GM23338 (cell line): ENCODE results near the gene RNF7. TPM values are rescaled to one million over a fixed set of nuclear protein-coding genes. Genes with fewer than 3 reads are reported as not detected.

Experiments
- ATAC-seq: fragments of 200-7000 bp; cut with Tn5 transposase; 3 replicates; pipeline ENCODE4 v1.9.1; 2020
- DNase-seq: peaks from one replicate; pipeline ENCODE4 v3.0.0-alpha.2; 2015; ENCODE audit warnings: low spot score
- H2AFZ ChIP-seq: fragments of 200-600 bp; sonication (generic); 2 replicates; pipeline ENCODE4 v1.8.0; 2016; ENCODE audit warnings: antibody characterized with exemption, mild to moderate bottlenecking, moderate library complexity
- H3F3A ChIP-seq: fragments of 200-600 bp; sonication (generic); replicated peaks from 2 replicates; pipeline ENCODE4 v1.8.0; 2017; ENCODE audit warnings: antibody characterized with exemption, mixed run types, low read depth
- H3K27ac ChIP-seq: fragments of 200-600 bp; sonication (generic); 2 replicates; pipeline ENCODE4 v1.6.1; 2016; ENCODE audit warnings: low read depth
- H3K27me3 ChIP-seq: fragments of 200-600 bp; sonication (generic); 2 replicates; pipeline ENCODE4 v1.8.0; 2016; ENCODE audit warnings: mild to moderate bottlenecking, mixed run types, moderate library complexity; ENCODE audit not compliant: insufficient read depth
- H3K36me3 ChIP-seq: fragments of 200-600 bp; sonication (generic); 2 replicates; pipeline ENCODE4 v1.8.0; 2016; ENCODE audit warnings: mild to moderate bottlenecking; ENCODE audit not compliant: insufficient read depth
- H3K4me1 ChIP-seq: fragments of 200-600 bp; sonication (generic); 2 replicates; pipeline ENCODE4 v1.8.0; 2016; ENCODE audit warnings: mild to moderate bottlenecking, moderate library complexity; ENCODE audit not compliant: insufficient read depth
- H3K4me2 ChIP-seq: fragments of 200-600 bp; sonication (generic); 2 replicates; pipeline ENCODE4 v1.7.1; 2017; ENCODE audit warnings: mixed run types
- H3K4me3 ChIP-seq: fragments of 200-600 bp; sonication (generic); 2 replicates; pipeline ENCODE4 v1.6.1; 2016; ENCODE audit warnings: mixed run types
- H3K79me2 ChIP-seq: fragments of 200-600 bp; sonication (generic); replicated peaks from 2 replicates; pipeline ENCODE4 v1.8.0; 2017; ENCODE audit warnings: mild to moderate bottlenecking; ENCODE audit not compliant: insufficient read depth
- H3K9me2 ChIP-seq: fragments of 200-600 bp; sonication (generic); 2 replicates; pipeline ENCODE4 v1.8.0; 2017; ENCODE audit not compliant: insufficient read depth
- H4K20me1 ChIP-seq: fragments of 200-600 bp; sonication (generic); replicated peaks from 2 replicates; pipeline ENCODE4 v1.8.0; 2017; ENCODE audit warnings: mild to moderate bottlenecking; ENCODE audit not compliant: insufficient read depth
- H3K27ac Mint-ChIP-seq: 2 replicates; pipeline ENCODE4 v1.8.0; 2020; ENCODE audit warnings: inconsistent platforms, mild to moderate bottlenecking, moderate library complexity, mixed read lengths
- H3K27me3 Mint-ChIP-seq: 3 replicates; pipeline ENCODE4 v1.8.0; 2022; ENCODE audit warnings: low read depth, mild to moderate bottlenecking, moderate library complexity, mixed read lengths, inconsistent platforms; ENCODE audit not compliant: insufficient read depth, poor library complexity
- H3K36me3 Mint-ChIP-seq: 3 replicates; pipeline ENCODE4 v1.8.0; 2021; ENCODE audit warnings: low read depth, mild to moderate bottlenecking, inconsistent platforms, moderate library complexity, mixed read lengths
- H3K4me1 Mint-ChIP-seq: 3 replicates; pipeline ENCODE4 v1.8.0; 2020; ENCODE audit warnings: mild to moderate bottlenecking, inconsistent platforms, mixed read lengths
- H3K4me3 Mint-ChIP-seq: 3 replicates; pipeline ENCODE4 v1.8.0; 2021; ENCODE audit warnings: moderate library complexity, mild to moderate bottlenecking, inconsistent platforms, mixed read lengths
- H3K9me3 Mint-ChIP-seq: 3 replicates; pipeline ENCODE4 v1.8.0; 2020; ENCODE audit warnings: moderate library complexity, mild to moderate bottlenecking, inconsistent platforms, mixed read lengths
- CREB1 ChIP-seq: fragments of 250-450 bp; sonication (Bioruptor Pico); IDR thresholded peaks from 2 replicates; pipeline ENCODE4 v1.5.0; 2020; ENCODE audit warnings: low read depth, mild to moderate bottlenecking, moderate library complexity
- EZH2phosphoT487 ChIP-seq: fragments of 200-600 bp; sonication (generic); IDR thresholded peaks from one replicate; pipeline ENCODE4 v1.8.1; 2018; ENCODE audit warnings: antibody characterized with exemption; ENCODE audit not compliant: unreplicated experiment
- JUNB ChIP-seq: IDR thresholded peaks from one replicate; pipeline ENCODE4 v1.6.1; 2016; ENCODE audit warnings: antibody characterized with exemption; ENCODE audit not compliant: unreplicated experiment
- NANOG ChIP-seq: IDR thresholded peaks from 2 replicates; pipeline ENCODE4 v1.6.1; 2016; ENCODE audit warnings: antibody characterized with exemption, borderline replicate concordance
- POLR2AphosphoS5 ChIP-seq: IDR thresholded peaks from 2 replicates; pipeline ENCODE4 v1.6.1; 2016; ENCODE audit warnings: antibody characterized with exemption, low read depth
- ZNF114 ChIP-seq: fragments of 250-450 bp; sonication (Bioruptor Pico); IDR thresholded peaks from 2 replicates; pipeline ENCODE4 v1.5.0; 2020; ENCODE audit warnings: mild to moderate bottlenecking, moderate library complexity
- polyA plus RNA-seq: library from polyadenylated mRNA; unstranded; fragments of >200 nt; fragmentation: Nextera tagmentation; extraction: Ambion mirVana; gene quantifications from 2 replicates; pipeline ENCODE4 v1.2.1, GENCODE V29; 2016
- total RNA-seq: library from RNA; depleted of rRNA; stranded (reverse); fragments of >200 nt; shearing (Covaris generic); gene quantifications from 2 replicates; pipeline ENCODE4 v1.2.3, GENCODE V29; 2014
- TF ChIP-seq, protein P1 (sequence below): IDR thresholded peaks from 2 replicates; pipeline ENCODE4 v1.6.1; 2016; ENCODE audit warnings: antibody characterized with exemption
- TF ChIP-seq, protein P2 (sequence below): IDR thresholded peaks from one replicate; pipeline ENCODE4 v1.6.1; 2018; ENCODE audit warnings: antibody characterized with exemption; ENCODE audit not compliant: unreplicated experiment
- TF ChIP-seq, protein P3 (sequence below): fragments of 250-450 bp; sonication (Bioruptor Pico); IDR thresholded peaks from 2 replicates; pipeline ENCODE4 v1.5.0; 2020; ENCODE audit warnings: mild to moderate bottlenecking, moderate library complexity

RNF7 gene
- total and polyA plus RNA-seq, 2 experiments from 2014 or later, result 156 to 254 TPM

DNA sequence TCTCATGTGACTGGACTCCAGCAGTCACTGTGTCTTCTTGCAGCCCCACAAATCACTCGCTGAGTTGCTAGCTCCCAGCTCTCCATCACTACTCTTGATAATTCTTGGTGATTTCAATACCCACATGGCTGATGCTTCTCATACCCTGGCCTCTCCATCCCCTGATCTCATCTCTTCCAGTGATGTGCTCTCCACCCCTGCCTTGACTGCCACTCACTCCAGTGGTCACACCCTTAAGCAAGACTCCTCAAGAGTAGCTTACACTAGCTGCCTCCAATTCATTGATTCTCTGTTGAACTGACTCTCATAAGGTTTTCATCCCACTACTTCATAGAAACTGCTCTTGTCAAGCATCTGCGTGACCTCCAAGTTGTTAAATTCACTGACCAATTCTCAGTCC, 25.9 kb downstream of the RNF7 start (continued):
- TF ChIP-seq, protein P1, sequence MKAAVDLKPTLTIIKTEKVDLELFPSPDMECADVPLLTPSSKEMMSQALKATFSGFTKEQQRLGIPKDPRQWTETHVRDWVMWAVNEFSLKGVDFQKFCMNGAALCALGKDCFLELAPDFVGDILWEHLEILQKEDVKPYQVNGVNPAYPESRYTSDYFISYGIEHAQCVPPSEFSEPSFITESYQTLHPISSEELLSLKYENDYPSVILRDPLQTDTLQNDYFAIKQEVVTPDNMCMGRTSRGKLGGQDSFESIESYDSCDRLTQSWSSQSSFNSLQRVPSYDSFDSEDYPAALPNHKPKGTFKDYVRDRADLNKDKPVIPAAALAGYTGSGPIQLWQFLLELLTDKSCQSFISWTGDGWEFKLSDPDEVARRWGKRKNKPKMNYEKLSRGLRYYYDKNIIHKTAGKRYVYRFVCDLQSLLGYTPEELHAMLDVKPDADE, result no peak
- no peak for TF ChIP-seq CREB1 (CRISPR knock-in tag)
- TF ChIP-seq POLR2AphosphoS5, result no peak
- no peak for TF ChIP-seq JUNB
- TF ChIP-seq NANOG, result no peak
- TF ChIP-seq, protein P2, sequence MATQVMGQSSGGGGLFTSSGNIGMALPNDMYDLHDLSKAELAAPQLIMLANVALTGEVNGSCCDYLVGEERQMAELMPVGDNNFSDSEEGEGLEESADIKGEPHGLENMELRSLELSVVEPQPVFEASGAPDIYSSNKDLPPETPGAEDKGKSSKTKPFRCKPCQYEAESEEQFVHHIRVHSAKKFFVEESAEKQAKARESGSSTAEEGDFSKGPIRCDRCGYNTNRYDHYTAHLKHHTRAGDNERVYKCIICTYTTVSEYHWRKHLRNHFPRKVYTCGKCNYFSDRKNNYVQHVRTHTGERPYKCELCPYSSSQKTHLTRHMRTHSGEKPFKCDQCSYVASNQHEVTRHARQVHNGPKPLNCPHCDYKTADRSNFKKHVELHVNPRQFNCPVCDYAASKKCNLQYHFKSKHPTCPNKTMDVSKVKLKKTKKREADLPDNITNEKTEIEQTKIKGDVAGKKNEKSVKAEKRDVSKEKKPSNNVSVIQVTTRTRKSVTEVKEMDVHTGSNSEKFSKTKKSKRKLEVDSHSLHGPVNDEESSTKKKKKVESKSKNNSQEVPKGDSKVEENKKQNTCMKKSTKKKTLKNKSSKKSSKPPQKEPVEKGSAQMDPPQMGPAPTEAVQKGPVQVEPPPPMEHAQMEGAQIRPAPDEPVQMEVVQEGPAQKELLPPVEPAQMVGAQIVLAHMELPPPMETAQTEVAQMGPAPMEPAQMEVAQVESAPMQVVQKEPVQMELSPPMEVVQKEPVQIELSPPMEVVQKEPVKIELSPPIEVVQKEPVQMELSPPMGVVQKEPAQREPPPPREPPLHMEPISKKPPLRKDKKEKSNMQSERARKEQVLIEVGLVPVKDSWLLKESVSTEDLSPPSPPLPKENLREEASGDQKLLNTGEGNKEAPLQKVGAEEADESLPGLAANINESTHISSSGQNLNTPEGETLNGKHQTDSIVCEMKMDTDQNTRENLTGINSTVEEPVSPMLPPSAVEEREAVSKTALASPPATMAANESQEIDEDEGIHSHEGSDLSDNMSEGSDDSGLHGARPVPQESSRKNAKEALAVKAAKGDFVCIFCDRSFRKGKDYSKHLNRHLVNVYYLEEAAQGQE, result no peak

DNA sequence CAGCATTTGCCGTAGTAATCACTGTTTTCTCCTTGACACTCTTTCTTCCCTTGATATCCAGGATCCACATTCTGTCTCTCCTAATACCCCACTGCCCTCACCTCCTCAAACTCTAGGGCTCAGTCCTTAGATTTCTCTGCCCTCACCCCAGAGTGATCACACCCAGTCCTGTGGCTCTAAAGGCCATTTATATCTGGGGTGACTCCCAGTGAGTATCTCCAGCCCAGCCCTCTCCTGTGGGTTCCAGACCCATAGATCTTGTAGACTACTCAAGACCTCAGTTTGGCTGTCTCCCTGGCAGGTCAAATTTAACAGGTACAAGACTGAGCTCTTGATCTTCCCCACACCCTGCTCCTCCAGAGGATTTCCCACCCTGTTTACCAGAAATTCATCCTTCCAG, 26.4 kb downstream of the RNF7 start:
- no peak overlapping the region for H3K27ac Mint-ChIP-seq
- ATAC-seq, result no peak
- no peaks in the 10 kb centered on the region for H3K79me2 ChIP-seq
- no peaks in the 10 kb centered on the region; the same call in 2 of the 3 replicates for H3K4me1 Mint-ChIP-seq
- no peak for DNase-seq
- no peaks in the 10 kb centered on the region for H3K9me2 ChIP-seq
- H3K36me3 Mint-ChIP-seq, result no peaks in the 10 kb centered on the region; the same call in 2 of the 3 replicates
- no peaks in the 10 kb centered on the region for H3F3A ChIP-seq
- no peak overlapping the region for H2AFZ ChIP-seq
- no peaks in the 10 kb centered on the region for H4K20me1 ChIP-seq
- H3K4me2 ChIP-seq, result no peak overlapping the region
- H3K27me3 Mint-ChIP-seq, result peaks cover 2% of the 10 kb centered on the region
- no peaks in the 10 kb centered on the region for H3K4me1 ChIP-seq
- peaks cover 2% of the 10 kb centered on the region; the same call in 1 of the 3 replicates for H3K9me3 Mint-ChIP-seq
- no peaks in the 10 kb centered on the region for H3K27me3 ChIP-seq
- H3K4me3 ChIP-seq, result no peak overlapping the region
- H3K36me3 ChIP-seq, result no peaks in the 10 kb centered on the region
- no peak overlapping the region for H3K4me3 Mint-ChIP-seq
- H3K27ac ChIP-seq, result no peak overlapping the region
- TF ChIP-seq, protein P3, sequence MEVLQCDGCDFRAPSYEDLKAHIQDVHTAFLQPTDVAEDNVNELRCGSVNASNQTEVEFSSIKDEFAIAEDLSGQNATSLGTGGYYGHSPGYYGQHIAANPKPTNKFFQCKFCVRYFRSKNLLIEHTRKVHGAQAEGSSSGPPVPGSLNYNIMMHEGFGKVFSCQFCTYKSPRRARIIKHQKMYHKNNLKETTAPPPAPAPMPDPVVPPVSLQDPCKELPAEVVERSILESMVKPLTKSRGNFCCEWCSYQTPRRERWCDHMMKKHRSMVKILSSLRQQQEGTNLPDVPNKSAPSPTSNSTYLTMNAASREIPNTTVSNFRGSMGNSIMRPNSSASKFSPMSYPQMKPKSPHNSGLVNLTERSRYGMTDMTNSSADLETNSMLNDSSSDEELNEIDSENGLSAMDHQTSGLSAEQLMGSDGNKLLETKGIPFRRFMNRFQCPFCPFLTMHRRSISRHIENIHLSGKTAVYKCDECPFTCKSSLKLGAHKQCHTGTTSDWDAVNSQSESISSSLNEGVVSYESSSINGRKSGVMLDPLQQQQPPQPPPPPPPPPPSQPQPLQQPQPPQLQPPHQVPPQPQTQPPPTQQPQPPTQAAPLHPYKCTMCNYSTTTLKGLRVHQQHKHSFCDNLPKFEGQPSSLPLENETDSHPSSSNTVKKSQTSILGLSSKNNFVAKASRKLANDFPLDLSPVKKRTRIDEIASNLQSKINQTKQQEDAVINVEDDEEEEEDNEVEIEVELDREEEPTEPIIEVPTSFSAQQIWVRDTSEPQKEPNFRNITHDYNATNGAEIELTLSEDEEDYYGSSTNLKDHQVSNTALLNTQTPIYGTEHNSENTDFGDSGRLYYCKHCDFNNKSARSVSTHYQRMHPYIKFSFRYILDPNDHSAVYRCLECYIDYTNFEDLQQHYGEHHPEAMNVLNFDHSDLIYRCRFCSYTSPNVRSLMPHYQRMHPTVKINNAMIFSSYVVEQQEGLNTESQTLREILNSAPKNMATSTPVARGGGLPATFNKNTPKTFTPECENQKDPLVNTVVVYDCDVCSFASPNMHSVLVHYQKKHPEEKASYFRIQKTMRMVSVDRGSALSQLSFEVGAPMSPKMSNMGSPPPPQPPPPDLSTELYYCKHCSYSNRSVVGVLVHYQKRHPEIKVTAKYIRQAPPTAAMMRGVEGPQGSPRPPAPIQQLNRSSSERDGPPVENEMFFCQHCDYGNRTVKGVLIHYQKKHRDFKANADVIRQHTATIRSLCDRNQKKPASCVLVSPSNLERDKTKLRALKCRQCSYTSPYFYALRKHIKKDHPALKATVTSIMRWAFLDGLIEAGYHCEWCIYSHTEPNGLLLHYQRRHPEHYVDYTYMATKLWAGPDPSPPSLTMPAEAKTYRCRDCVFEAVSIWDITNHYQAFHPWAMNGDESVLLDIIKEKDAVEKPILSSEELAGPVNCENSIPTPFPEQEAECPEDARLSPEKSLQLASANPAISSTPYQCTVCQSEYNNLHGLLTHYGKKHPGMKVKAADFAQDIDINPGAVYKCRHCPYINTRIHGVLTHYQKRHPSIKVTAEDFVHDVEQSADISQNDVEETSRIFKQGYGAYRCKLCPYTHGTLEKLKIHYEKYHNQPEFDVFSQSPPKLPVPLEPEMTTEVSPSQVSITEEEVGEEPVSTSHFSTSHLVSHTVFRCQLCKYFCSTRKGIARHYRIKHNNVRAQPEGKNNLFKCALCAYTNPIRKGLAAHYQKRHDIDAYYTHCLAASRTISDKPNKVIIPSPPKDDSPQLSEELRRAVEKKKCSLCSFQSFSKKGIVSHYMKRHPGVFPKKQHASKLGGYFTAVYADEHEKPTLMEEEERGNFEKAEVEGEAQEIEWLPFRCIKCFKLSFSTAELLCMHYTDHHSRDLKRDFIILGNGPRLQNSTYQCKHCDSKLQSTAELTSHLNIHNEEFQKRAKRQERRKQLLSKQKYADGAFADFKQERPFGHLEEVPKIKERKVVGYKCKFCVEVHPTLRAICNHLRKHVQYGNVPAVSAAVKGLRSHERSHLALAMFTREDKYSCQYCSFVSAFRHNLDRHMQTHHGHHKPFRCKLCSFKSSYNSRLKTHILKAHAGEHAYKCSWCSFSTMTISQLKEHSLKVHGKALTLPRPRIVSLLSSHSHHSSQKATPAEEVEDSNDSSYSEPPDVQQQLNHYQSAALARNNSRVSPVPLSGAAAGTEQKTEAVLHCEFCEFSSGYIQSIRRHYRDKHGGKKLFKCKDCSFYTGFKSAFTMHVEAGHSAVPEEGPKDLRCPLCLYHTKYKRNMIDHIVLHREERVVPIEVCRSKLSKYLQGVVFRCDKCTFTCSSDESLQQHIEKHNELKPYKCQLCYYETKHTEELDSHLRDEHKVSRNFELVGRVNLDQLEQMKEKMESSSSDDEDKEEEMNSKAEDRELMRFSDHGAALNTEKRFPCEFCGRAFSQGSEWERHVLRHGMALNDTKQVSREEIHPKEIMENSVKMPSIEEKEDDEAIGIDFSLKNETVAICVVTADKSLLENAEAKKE (CRISPR knock-in tag), result no peak
- no peak for TF ChIP-seq EZH2phosphoT487
- TF ChIP-seq, protein P2, result no peak
- TF ChIP-seq ZNF114 (CRISPR knock-in tag), result no peak
- TF ChIP-seq POLR2AphosphoS5, result no peak
- no peak for TF ChIP-seq JUNB
